A673 (cell line): ENCODE measurements around the gene CD9. TPM values are rescaled to one million over a fixed set of nuclear protein-coding genes. Genes with fewer than 3 reads are reported as not detected.

Source experiments
- BruUV-seq: library from RNA; stranded (reverse); fragments of 400-500 nt; replicated peaks from 2 replicates; lab custom pipeline; 2021; lab: Mats Ljungman, UMichigan
- CTCF ChIA-PET: fragments of 300-600 bp; sonication (Branson Sonifier 250); formaldehyde crosslinking; loops from one replicate; lab custom pipeline; 2022; ENCODE audit warnings: antibody characterized with exemption; lab: Charles Lee
- POLR2A ChIA-PET: fragments of 300-600 bp; sonication (Branson Sonifier 250); formaldehyde crosslinking; loops from one replicate; lab custom pipeline; 2022; ENCODE audit warnings: antibody characterized with exemption; ENCODE audit not compliant: low non-redundant PET; lab: Charles Lee
- DNase-seq: peaks from one replicate; pipeline ENCODE4 v3.0.0-alpha.2; 2015; ENCODE audit warnings: low spot score
- H3K27ac ChIP-seq: fragments of 200-600 bp; sonication (generic); 2 replicates; pipeline ENCODE4 v1.5.1; 2016; ENCODE audit warnings: mixed run types, low read depth, mild to moderate bottlenecking, mixed read lengths, antibody characterized with exemption, low read length; ENCODE audit not compliant: poor library complexity, severe bottlenecking
- H3K27me3 ChIP-seq: fragments of 200-600 bp; sonication (generic); replicated peaks from 2 replicates; pipeline ENCODE4 v1.6.1; 2017; ENCODE audit warnings: mixed run types, low read depth, mild to moderate bottlenecking, mixed read lengths, antibody characterized with exemption, low read length; ENCODE audit not compliant: insufficient read depth, poor library complexity
- H3K36me3 ChIP-seq: fragments of 200-600 bp; sonication (generic); 2 replicates; pipeline ENCODE4 v1.6.1; 2016; ENCODE audit warnings: mixed run types, mild to moderate bottlenecking, mixed read lengths, antibody characterized with exemption, low read length; ENCODE audit not compliant: insufficient read depth, poor library complexity, severe bottlenecking
- H3K4me1 ChIP-seq: fragments of 200-600 bp; sonication (generic); 2 replicates; pipeline ENCODE4 v1.6.1; 2017; ENCODE audit warnings: mixed run types, mild to moderate bottlenecking, mixed read lengths, antibody characterized with exemption, low read length; ENCODE audit not compliant: insufficient read depth, poor library complexity, severe bottlenecking
- H3K4me3 ChIP-seq: fragments of 200-600 bp; sonication (generic); 2 replicates; pipeline ENCODE4 v1.5.1; 2016; ENCODE audit warnings: low read depth, mixed run types, mild to moderate bottlenecking, mixed read lengths, low read length; ENCODE audit not compliant: poor library complexity, severe bottlenecking
- H3K9me3 ChIP-seq: fragments of 200-600 bp; sonication (generic); 2 replicates; pipeline ENCODE4 v1.6.1; 2016; ENCODE audit warnings: mixed run types, low read depth, mild to moderate bottlenecking, mixed read lengths, antibody characterized with exemption, low read length; ENCODE audit not compliant: poor library complexity, severe bottlenecking
- CTCF ChIP-seq: fragments of 300-800, 200-600 bp; sonication (generic); conservative IDR thresholded peaks from 2 replicates; pipeline ENCODE4 v1.5.1; 2017; ENCODE audit warnings: low read depth, mild to moderate bottlenecking, antibody characterized with exemption, low read length, moderate library complexity, mixed read lengths
- EZH2 ChIP-seq: fragments of 200-600 bp; sonication (generic); IDR thresholded peaks from 2 replicates; pipeline ENCODE4 v1.6.1; 2017; ENCODE audit warnings: borderline replicate concordance, low read depth, mild to moderate bottlenecking, mixed read lengths, antibody characterized with exemption, low read length; ENCODE audit not compliant: poor library complexity, severe bottlenecking
- intact Hi-C: fragments of 100-400 bp; cut with micrococcal nuclease; formaldehyde crosslinking; loops from one replicate; pipeline ENCODE4 v1.10.0; 2022; ENCODE audit not compliant: unreplicated experiment
- total RNA-seq: library from RNA; stranded (reverse); gene quantifications from 2 replicates; pipeline ENCODE4 v1.2.3, GENCODE V29; 2021

Gene CD9
- total RNA-seq, 1 experiment from 2014 or later: 2.8 TPM

- Histone ChIP-seq H3K9me3 (no peaks in the 10 kb centered on the region), H3K4me3 (no peak overlapping the region), H3K4me1 (no peaks in the 10 kb centered on the region), H3K27me3 (no peaks in the 10 kb centered on the region), H3K27ac (no peak overlapping the region), H3K36me3 (no peaks in the 10 kb centered on the region)
- TF ChIP-seq CTCF (no peak), EZH2 (no peak)
- intact Hi-C loops: no loop called here
- DNase-seq: no peak
- ChIA-PET POLR2A (no interaction called here), CTCF (no interaction called here)
- BruUV-seq: no TSS peak
Measured at GRCh38 chr12:6237830-6238229, 37.6 kb downstream of the CD9 start.

GRCh38 chr12:6238875-6239274 is 38.7 kb downstream of the CD9 start:
- ChIA-PET CTCF (interaction anchor here (0.6 kb wide), 1 partner anchor 45 kb away, joined by 6 read pairs; no protein-coding TSS in a partner anchor), POLR2A (no interaction called here)
- no TSS peak for BruUV-seq
- intact Hi-C loops: no loop called here
- Histone ChIP-seq H3K27ac (no peak overlapping the region), H3K4me3 (no peak overlapping the region), H3K27me3 (no peaks in the 10 kb centered on the region), H3K9me3 (no peaks in the 10 kb centered on the region), H3K4me1 (no peaks in the 10 kb centered on the region), H3K36me3 (no peaks in the 10 kb centered on the region)
- DNase-seq: no peak
- no peak for TF ChIP-seq CTCF
- no peak for TF ChIP-seq EZH2

GRCh38 chr12:6241495-6241894 is 41.3 kb downstream of the CD9 start:
- DNase-seq: no peak
- TF ChIP-seq EZH2: no peak
- no peak for TF ChIP-seq CTCF
- H3K36me3 ChIP-seq: no peaks in the 10 kb centered on the region
- ChIA-PET POLR2A (no interaction called here), CTCF (no interaction called here)
- no peak overlapping the region for H3K4me3 ChIP-seq
- H3K9me3 ChIP-seq: no peaks in the 10 kb centered on the region
- no peaks in the 10 kb centered on the region for H3K4me1 ChIP-seq
- no peak overlapping the region for H3K27ac ChIP-seq
- no TSS peak for BruUV-seq
- H3K27me3 ChIP-seq: no peaks in the 10 kb centered on the region
- intact Hi-C loops: no loop called here
